Hepatocyte (in vitro differentiated cells): ENCODE data around the gene GRK5. TPM values are rescaled to one million over a fixed set of nuclear protein-coding genes. Genes with fewer than 3 reads are reported as not detected.

Source experiments
- DNase-seq: peaks from one replicate; pipeline ENCODE4 v3.0.0-alpha.2; 2016; ENCODE audit warnings: low spot score
- H2AFZ ChIP-seq: fragments of 200-600 bp; sonication (generic); 2 replicates; pipeline ENCODE4 v1.6.0; 2016; ENCODE audit warnings: antibody characterized with exemption, mild to moderate bottlenecking
- H3K27ac ChIP-seq: fragments of 200-600 bp; sonication (generic); 2 replicates; pipeline ENCODE4 v1.5.1; 2016; ENCODE audit warnings: mild to moderate bottlenecking
- H3K27me3 ChIP-seq: fragments of 200-600 bp; sonication (generic); 2 replicates; pipeline ENCODE4 v1.6.1; 2016
- H3K36me3 ChIP-seq: fragments of 200-600 bp; sonication (generic); replicated peaks from 2 replicates; pipeline ENCODE4 v1.5.1; 2016; ENCODE audit warnings: low read depth; ENCODE audit not compliant: insufficient read depth
- H3K4me1 ChIP-seq: fragments of 200-600 bp; sonication (generic); 2 replicates; pipeline ENCODE4 v1.5.1; 2016; ENCODE audit warnings: mild to moderate bottlenecking, moderate library complexity; ENCODE audit not compliant: insufficient read depth
- H3K4me2 ChIP-seq: fragments of 200-600 bp; sonication (generic); 2 replicates; pipeline ENCODE4 v1.6.0; 2016
- H3K4me3 ChIP-seq: fragments of 200-600 bp; sonication (generic); 2 replicates; pipeline ENCODE4 v1.5.1; 2016; ENCODE audit warnings: mild to moderate bottlenecking
- H3K79me2 ChIP-seq: fragments of 200-600 bp; sonication (generic); 2 replicates; pipeline ENCODE4 v1.6.0; 2017; ENCODE audit warnings: mild to moderate bottlenecking
- H3K9me2 ChIP-seq: fragments of 200-600 bp; sonication (generic); replicated peaks from 2 replicates; pipeline ENCODE4 v1.6.0; 2017; ENCODE audit warnings: mild to moderate bottlenecking; ENCODE audit not compliant: insufficient read depth
- H3K9me3 ChIP-seq: fragments of 200-600 bp; sonication (generic); 2 replicates; pipeline ENCODE4 v1.5.1; 2016; ENCODE audit warnings: low read depth, mild to moderate bottlenecking
- H4K20me1 ChIP-seq: fragments of 200-600 bp; sonication (generic); 2 replicates; pipeline ENCODE4 v1.6.0; 2016; ENCODE audit warnings: mild to moderate bottlenecking; ENCODE audit not compliant: insufficient read depth, poor library complexity, severe bottlenecking
- CTCF ChIP-seq: fragments of 200-600 bp; sonication (generic); IDR thresholded peaks from 2 replicates; pipeline ENCODE4 v1.5.1; 2016; ENCODE audit warnings: antibody characterized with exemption, mild to moderate bottlenecking; ENCODE audit not compliant: poor library complexity
- EZH2 ChIP-seq: fragments of 200-600 bp; sonication (generic); IDR thresholded peaks from 2 replicates; pipeline ENCODE4 v1.6.1; 2016; ENCODE audit warnings: antibody characterized with exemption, mild to moderate bottlenecking, borderline replicate concordance
- EZH2phosphoT487 ChIP-seq: fragments of 200-600 bp; sonication (generic); IDR thresholded peaks from one replicate; pipeline ENCODE4 v1.6.1; 2018; ENCODE audit warnings: antibody characterized with exemption, mild to moderate bottlenecking, low read depth, moderate library complexity; ENCODE audit not compliant: unreplicated experiment, severe bottlenecking
- WGBS: methylation state at CpG from one replicate; pipeline ENCODE4 v1.1.6; 2016; ENCODE audit warnings: low lambda C conversion rate; ENCODE audit errors: missing lambda C conversion rate; 5-methylcytosine and 5-hydroxymethylcytosine counted together
- polyA plus RNA-seq: library from polyadenylated mRNA; unstranded; fragments of >200 nt; fragmentation: Nextera tagmentation; extraction: Ambion mirVana; gene quantifications from 2 replicates; pipeline ENCODE4 v1.2.1, GENCODE V29; 2016
- total RNA-seq: library from RNA; depleted of rRNA; stranded (reverse); fragments of >200 nt; gene quantifications from 2 replicates; pipeline ENCODE4 v1.2.3, GENCODE V29; 2014

GRK5 gene
- total and polyA plus RNA-seq, 2 experiments from 2014 or later: 7.6 to 19.9 TPM

DNA sequence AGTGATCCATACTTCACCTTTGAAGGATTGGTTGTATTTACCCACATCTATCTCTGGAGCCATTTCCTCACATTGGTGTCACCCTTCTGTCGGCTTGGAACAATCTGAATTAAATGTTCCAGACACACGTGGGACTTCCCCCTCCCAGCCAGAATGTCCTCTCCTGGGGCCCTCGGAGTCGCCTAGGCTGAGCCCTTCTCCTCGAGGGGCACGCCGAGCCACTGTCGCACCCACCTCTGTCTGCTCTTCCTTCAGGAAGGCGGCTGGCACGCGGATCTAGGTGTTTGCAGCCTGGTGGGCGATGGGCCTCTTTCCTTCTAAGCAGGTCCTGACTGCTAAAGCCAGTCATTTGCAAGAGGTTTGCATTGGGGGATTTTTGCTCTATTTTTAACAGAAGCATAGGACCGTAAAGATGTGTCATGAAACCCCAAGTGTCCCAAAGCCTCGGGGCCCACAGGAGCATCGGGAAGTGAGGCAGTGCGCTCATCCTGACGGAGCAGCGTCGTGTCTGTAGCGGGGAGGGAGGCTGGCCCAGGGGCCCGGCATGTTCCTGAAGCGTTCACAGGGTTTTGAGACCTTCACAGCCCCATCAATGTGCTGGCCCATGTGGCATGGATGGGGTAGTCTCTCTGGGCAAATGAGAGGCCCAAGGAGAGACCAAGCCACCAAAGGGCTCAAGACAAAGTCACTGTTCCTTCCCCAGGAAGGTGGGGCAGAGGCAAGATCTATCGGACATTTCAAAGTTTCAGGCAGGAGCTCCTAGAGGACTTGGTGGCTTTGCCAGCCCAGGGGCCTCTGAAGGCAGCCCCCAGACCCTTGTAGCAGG lies 248.5 kb downstream of the GRK5 start:
- no peaks in the 10 kb centered on the region for H3K9me3 ChIP-seq
- no peak for TF ChIP-seq CTCF
- no peak for TF ChIP-seq EZH2
- TF ChIP-seq EZH2phosphoT487: no peak
- no peaks in the 10 kb centered on the region for H4K20me1 ChIP-seq
- H3K4me3 ChIP-seq: no peak overlapping the region
- no peaks in the 10 kb centered on the region for H3K79me2 ChIP-seq
- WGBS: 97% methylated on average over 23 of the region's 23 CpGs
- no peak overlapping the region for H2AFZ ChIP-seq
- no peaks in the 10 kb centered on the region for H3K9me2 ChIP-seq
- H3K4me2 ChIP-seq: no peak overlapping the region
- H3K27ac ChIP-seq: no peak overlapping the region
- H3K4me1 ChIP-seq: no peaks in the 10 kb centered on the region
- no peaks in the 10 kb centered on the region for H3K36me3 ChIP-seq
- H3K27me3 ChIP-seq: no peaks in the 10 kb centered on the region
- DNase-seq: no peak

DNA sequence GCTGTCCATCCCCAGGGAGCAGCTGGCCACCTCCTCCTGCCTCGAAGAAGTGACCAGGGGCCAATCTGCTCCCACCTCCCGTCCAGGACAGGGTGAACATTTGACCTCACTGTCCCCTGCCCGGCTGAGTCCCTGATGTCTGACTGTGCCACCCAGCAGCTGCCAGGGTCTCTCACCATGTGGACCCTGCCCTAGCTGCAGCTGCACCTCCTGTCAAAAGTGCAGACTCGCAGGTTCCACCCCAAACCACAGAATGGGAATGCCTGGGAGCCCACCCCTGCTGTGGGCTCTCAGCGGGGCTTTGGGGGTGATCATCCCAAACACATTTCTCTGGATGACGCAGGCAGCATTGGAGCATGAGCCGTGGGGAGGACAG lies 249.1 kb downstream of the GRK5 start:
- no peaks in the 10 kb centered on the region for H3K36me3 ChIP-seq
- no peaks in the 10 kb centered on the region for H3K9me2 ChIP-seq
- no peaks in the 10 kb centered on the region for H3K4me1 ChIP-seq
- no peaks in the 10 kb centered on the region for H4K20me1 ChIP-seq
- no peak for TF ChIP-seq CTCF
- TF ChIP-seq EZH2: no peak
- TF ChIP-seq EZH2phosphoT487: no peak
- H2AFZ ChIP-seq: no peak overlapping the region
- no peaks in the 10 kb centered on the region for H3K79me2 ChIP-seq
- H3K27me3 ChIP-seq: no peaks in the 10 kb centered on the region
- no peaks in the 10 kb centered on the region for H3K9me3 ChIP-seq
- 93% methylated on average over 7 of the region's 7 CpGs for WGBS
- no peak overlapping the region for H3K27ac ChIP-seq
- no peak overlapping the region for H3K4me2 ChIP-seq
- no peak for DNase-seq
- no peak overlapping the region for H3K4me3 ChIP-seq

DNA sequence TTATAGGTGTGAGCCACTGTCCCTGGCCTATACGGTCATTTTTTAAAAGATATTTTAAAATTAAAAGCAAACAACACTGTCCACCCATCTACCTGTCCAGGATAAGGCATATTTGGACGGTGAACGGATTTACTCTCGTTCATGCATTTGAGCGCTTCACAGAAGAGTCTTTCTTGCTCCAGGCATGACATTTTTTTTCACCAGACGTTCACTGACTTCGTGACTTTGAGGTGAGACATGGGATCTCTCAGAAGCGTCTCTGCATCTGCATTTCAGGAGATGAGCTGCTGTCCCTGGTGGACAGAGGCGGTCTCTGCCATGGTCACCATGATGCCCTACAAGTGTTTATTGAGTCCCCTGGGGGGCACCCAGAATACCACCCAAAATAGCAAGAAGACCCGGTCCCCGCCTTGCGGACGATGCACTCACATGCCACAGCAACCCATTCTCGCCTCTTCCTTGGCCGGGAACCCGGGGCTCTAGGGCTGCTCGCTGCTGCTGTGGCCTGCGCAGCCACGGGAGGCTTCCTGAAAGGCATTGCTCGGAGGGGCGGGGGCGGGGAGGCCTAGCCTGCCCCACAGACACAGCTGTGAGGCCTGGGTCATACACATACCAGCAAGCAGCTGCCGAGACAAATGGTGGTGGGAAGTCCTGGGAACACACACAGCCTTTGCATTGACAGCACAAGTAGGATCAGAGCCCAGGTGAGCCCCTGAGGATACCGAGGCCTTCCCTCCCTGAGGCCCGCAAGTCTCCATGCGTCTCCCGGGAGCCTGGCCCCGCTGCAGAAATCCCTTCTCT lies 250.8 kb downstream of the GRK5 start:
- TF ChIP-seq EZH2: no peak
- no peaks in the 10 kb centered on the region for H3K36me3 ChIP-seq
- no peak overlapping the region for H3K4me3 ChIP-seq
- H4K20me1 ChIP-seq: no peaks in the 10 kb centered on the region
- H3K27ac ChIP-seq: no peak overlapping the region
- no peak for DNase-seq
- no peaks in the 10 kb centered on the region for H3K9me2 ChIP-seq
- no peaks in the 10 kb centered on the region for H3K9me3 ChIP-seq
- H3K4me2 ChIP-seq: no peak overlapping the region
- no peaks in the 10 kb centered on the region for H3K27me3 ChIP-seq
- H2AFZ ChIP-seq: no peak overlapping the region
- H3K79me2 ChIP-seq: no peaks in the 10 kb centered on the region
- no peaks in the 10 kb centered on the region for H3K4me1 ChIP-seq
- 91% methylated on average over 25 of the region's 28 CpGs for WGBS
